HG02943 (cell line): ENCODE data around the gene HIP1R.
"Not testable (repeated sequence)": the region's sequence is repeated elsewhere in the genome, so short reads cannot be mapped to it uniquely, and the experiment has no call there.

Experiments used
- ATAC-seq: cut with Tn5 transposase; IDR thresholded peaks from one replicate; pipeline ENCODE4 v1.9.1; 2021; ENCODE audit warnings: mild to moderate bottlenecking, low read depth, moderate library complexity; ENCODE audit not compliant: unreplicated experiment

HIP1R gene

DNA sequence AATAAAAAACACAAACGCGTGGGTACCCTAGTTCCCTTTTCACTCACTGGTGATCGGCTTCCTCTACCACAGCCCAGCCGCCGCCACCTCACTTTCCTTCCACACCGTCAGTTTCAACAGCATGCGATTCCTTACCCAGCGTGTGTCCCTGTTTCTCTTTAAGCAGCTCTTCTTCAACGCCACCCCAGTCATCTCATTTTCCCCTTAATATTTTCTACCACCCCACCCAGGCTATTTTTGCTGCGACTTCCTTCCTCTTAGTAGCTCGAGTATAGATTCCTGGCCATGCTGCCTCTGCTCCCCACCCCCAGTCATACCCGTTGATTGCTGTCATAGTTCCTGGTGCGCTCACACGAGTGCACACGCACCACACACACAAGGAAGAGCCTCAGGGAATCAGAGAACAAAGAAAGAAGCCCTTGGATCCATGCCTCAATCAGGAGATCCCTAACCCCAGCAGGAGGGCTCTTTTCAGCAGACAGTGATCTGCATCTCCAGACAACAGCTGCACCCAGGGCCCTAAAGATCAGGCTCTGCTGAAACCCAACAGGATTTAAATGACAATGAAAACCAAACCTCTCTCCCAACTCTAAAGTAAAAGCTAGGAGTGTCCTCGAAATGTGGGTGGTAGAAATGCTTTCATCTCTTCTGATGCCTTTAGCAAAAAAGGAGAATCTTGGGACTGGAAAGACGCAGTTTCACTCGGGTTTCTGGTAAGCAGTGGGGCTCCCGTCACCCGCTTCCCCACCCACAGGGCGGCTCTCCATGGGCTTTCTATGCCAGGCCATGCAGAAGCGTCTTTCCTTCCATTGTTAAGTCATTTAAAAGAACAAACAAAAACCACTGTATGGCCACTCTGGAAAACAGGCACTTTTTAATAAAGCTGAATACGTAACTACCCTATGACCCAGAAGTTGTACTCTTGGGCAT is 36.9 kb downstream of the HIP1R start:
- ATAC-seq = no peak

DNA sequence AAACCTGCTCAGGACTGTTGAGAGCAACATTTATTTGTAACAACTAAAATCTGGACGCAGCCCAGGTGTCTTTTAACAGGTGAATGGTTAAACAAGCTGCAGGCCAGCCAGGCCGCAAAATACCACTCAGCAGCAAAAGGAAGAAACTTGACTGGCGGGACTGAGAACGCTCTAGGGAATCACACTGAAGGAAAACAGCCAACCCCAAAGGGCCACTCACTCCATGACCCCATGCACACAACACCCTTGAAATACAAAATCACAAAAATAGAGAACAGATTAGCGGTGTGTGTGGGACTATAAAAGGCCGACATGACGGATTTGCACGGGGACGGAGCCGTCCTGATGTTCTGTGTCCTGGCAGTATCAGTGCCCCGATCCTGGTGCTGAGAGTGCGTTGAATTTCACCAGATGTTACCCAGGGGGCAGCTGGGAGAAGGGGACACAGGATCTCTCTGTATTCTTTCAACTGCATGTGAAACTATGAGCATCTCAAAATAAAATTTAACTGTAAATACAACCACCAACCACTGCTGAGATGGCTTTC is 37.6 kb downstream of the HIP1R start:
- no peak for ATAC-seq

DNA sequence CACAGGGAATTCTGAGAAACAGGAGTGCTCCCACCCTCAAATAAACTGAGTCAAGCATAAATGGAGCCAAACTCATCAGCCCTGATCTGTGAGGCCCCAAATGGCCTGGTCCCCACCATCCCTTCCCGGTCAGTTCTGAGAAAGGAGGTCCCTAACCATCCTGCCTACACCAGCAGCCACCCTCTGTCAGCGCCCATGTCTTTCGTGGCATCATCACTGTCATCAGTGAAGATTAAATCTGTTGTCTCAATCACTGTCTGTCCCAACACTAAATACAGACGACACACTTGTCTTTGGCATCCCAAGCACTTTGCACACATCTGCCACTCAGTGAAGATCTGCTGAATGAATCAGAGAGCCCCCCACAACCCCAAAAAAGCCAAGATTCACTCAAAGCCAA is 38.3 kb downstream of the HIP1R start:
- no peak for ATAC-seq

DNA sequence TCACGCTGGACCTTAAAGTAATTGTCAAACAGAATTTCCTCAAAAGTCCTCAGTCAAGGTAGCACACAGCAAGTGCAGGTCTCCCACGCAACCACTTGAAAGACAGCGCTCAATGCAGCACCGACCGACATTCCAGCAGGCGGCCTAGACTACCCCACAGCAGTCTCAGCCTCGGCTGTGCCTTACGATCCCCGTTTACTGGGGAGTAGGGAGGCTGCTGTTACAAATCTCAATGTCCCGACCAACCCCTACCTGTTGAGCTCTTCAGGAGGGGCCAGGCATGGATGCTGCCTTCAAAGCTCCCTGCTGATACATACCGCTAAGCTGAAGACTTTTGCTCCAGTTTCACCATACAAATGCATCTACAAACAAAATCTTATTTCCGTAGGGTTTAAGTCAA is 38.8 kb downstream of the HIP1R start:
- ATAC-seq = no peak

DNA sequence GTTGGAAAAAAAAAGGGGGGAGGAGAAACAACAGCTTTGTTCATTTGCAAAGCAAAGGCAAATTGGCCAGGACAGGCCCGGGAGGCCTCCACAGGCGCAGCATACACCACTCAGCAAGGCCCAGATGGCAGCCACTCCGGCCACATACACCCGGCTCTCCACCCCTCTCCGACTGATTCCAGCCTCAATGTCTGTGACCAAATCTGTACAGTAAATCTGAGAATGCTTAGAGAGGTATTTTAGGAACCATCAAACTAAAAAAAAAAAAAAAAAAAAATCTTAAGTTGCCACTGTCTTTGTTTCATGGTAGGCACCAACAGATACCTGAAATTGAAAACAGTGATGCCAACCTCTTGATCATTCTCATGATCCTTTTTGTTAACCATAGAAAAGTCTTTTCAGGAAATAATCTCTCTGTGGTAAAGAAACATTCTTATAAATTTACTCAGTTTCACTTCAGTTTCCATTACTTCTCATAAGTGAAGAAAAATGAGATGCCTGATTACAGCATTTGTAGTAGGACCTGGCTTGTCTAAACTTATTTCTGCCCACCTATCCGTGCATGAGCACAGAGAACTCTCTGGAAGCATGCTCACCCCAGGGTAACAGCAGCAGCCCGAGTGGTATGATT is 40.4 kb downstream of the HIP1R start:
- peak; percentile 53 for ATAC-seq

DNA sequence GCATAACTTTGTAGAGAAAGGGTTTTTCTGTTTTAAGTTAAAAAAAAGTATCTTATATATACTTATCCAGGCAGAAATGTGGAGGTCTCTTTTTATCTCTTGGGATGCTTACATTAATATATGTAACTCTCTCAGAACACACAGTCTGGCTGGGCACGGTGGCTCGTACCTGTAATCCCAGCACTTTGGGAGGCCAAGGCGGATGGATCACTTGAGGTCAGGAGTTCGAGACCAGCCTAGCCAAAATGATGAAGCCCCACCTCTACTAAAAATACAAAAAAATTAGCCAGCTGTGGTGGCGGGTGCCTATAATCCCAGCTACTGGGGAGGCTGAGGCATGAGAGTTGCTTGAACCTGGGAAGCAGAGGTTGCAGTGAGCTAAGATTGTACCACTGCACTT is 41.0 kb downstream of the HIP1R start:
- ATAC-seq = not testable (repeated sequence)

DNA sequence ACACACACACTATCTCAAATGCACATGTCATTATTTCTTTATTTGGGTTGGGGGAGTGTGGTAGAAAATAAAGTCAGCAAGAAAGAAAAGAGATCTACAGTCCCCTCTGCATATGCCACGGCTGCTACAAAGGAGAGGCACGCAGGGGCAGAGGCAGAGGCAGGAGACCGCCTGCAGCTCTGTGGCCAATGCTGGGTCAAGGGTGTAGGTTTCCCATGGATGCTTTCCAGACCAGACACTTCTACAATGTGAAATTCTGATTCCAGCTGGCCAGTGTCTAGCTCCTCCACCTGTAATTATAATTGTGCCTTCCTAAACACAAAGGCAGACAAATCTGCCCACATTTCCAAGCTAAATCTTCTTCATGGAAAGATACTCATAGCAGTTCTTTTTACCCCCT is 41.5 kb downstream of the HIP1R start:
- ATAC-seq = no peak

DNA sequence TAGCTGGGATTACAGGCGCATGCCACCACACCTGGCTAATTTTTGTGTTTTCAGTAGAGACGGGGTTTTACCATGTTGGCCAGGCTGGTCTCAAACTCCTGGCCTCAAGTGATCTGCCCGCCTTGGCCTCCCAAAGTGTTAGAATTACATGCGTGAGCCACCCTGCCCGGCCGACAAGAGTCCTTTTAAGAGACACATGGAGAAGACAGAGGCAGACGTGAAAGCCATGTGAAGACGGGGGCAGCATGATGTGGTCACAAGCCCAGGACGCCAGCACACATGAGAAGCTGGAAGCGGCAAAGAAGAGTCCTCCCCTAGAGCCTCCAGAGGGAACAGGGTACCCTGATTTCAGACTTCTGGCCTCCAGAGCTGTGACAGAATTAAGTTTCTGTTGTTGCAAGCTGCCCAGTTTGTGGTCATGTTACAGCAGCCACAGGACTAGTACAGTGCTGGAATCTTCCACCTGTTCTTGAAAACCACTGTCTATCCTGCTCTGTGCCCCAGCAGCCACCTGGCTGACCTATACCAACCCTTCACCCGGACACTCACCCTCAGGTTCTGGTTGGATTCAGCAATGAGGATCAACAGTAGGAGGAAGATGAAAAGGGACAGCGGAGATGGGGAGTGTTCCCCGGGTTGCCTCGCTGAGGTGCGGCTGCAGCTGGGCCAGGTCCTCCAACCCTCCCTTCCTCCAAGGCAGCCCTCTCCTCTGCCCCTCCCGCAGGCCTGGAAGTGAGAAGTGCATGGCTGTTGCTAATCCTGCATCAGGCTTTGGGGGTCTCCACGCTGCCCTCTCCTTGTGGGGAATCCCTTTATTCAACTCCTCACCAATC is 43.7 kb downstream of the HIP1R start:
- no peak for ATAC-seq

DNA sequence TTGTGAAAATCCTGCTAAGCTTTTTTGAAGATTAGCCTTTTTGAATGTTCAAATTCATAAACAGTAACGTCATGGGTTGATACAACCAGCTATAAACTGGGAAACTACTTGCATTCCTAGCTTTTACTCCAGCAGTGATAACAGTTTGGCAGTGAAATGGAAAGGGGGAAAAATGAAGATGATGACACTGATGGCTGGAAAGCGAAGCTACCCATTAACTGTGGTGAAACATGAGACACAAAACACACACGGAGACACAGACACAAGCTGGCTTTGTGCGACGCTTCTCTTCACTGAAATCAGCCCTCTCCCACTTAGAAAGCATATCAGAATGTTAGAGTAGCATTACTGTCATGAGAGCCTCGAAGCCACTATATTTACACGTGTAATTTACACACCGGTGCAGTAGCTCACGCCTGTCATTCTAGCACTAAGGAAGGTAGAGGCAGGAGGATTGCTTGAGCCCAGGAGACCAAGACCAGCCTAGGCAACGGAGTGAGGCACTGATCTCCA is 45.0 kb downstream of the HIP1R start:
- ATAC-seq = no peak

DNA sequence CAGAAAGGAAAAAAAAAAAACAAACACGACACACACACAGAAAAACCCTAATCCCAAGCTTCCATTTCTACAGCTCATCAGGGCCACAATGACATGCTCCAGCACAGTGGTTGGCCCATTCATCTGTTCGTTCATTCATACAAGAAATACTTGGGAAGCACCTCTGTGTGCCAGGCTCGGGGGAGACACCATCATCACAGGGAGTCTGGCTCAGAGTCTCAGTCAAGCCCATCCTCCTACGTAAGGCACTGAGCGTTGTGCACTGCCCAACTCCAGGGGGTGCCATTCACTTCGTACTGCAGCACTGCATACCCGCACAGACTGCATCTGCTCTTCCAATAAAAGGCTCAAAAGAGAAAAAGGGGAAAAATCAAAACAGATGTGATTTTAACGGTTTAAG is 45.4 kb downstream of the HIP1R start:
- no peak for ATAC-seq

DNA sequence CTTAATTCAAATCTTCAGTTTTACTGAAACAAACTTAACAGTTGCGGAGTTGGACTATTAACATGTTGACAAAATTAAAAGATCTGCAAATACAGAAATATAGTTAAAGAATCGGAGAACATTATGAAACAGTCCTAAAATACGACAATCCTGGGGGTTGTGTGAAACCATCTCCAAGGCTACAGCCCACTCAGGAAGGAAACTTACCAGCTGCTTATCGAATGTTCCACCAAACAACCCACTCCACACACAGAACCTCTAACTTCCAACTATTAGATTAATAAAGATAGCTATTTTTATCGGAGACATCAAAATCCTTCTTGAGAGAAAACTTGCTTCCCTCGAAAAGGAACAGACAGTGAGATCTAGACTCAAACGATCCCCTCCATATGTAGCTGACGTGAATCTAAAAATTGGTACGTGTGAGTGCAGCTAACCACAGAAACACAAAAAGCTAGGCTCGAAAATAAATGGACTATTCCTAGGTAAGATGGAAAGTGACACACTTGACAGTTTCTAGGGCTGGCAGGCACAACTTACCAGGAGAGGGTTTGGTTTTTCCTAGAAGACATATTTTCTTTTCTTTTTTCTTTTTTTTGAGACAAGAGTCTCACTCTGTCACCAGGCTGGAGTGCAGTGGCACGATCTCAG is 47.8 kb downstream of the HIP1R start:
- ATAC-seq = no peak

DNA sequence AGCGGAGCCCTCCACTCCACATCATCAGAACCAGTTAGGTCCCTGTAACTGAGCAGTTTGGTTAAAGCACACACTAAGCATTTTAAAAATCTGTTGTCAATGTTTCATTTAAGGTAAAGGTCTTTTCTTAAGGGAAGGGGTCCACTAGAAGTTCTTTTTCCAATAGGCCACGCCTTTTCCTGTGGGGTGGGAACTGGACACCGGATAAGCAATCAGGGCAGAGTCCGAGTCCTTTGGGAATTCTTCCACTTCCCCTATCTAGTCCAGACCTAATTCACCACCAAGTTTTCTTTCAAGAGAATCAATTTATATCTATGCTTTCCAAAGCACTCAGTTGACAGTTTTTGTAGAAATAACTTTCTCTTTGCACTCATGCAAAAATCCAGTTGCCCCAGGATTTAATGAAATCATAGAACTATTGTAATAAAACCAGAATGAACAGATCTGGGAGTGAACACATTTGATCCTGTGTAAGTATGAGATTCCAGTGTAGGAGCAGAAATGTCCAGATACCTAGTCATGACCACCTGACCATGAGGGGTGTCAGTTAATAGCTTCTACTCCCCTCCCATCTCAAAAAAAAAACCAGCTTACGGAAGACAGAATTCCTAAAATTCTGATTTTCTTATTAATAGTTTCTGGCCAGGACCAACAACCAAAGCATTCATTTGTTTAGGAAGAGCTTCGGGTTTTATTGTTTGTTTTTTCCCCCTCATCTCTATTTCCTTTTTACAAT is 49.0 kb downstream of the HIP1R start:
- ATAC-seq = no peak

DNA sequence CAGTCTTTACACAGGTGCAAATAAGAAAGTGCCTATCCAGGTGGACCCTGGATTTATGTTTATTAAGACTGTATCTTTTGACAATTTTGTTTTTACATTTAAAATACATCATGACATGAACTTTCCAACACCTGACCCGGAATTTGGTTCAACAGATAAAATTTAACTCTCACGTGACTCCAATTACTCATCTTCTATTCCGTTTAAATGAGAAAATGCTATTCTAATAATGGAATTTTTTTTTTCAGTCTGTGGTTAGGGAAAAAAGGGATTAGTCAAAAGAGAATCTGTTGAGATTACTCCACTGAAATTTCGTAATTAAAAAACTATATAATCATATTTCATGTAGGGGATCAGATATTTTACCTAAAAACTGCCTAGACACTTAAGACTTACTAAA is 49.6 kb downstream of the HIP1R start:
- ATAC-seq = no peak

DNA sequence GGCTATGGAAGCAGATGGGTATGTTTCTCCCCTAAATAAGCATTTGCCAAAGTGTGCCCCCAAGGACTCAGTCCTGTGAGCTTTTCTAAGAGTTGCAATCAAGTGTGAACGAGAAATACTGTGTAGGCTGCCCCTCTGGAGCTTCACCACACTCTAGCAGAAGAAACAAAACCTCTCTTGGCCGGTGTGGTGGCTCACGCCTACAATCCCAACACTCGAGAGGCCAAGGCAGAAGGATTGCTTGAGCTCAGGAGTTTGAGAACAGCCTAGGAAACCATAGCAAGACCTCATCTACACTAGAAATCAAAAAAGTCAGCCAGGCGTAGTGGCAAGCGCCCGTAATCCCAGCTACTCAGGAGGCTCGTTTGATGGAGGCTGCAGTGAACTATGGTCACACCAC is 50.9 kb downstream of the HIP1R start:
- no peak for ATAC-seq

DNA sequence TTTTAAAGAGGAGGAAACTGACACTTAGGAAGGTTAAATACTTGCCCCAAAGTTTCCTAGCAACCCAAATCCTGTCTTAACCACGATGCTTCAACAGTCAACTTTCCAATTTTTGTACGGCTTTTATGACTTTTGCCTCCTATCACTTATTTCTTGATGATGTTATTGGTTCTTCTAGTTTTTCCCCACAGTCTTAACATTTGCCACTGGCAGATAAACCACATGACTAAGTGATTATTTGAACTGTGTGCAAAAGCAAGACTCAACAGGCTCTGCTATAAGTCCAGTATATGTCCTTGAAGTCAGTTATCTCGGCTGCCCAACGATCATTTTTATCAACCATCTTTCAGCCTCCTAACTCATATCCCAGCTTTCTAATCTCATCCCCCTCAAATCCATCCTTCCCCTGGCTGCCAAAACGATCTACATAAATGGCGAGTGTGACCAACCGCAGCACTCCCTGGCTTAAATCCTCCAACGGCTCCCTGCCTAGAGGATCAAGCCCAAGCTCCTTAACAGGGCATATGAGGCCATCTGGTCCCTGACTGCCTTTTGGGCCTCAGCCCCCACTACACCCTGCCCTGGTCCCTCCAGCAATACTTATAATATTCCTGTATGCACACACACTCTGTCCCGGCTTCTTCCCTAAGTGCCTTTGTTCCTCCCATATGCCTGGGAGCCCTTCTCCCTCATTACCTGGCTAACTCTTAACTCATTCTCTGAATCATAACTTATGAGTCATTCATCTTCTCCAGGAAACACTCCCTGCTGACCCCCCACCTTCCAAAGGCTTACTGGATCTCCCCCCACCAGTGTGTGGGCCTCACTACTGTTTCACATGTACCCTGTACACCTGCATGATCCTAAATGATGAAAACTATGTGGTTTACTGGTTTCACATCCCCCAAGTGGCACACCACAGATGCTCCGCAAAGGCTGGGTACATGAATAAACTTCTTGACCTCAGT is 51.9 kb downstream of the HIP1R start:
- peak; percentile 83 for ATAC-seq

DNA sequence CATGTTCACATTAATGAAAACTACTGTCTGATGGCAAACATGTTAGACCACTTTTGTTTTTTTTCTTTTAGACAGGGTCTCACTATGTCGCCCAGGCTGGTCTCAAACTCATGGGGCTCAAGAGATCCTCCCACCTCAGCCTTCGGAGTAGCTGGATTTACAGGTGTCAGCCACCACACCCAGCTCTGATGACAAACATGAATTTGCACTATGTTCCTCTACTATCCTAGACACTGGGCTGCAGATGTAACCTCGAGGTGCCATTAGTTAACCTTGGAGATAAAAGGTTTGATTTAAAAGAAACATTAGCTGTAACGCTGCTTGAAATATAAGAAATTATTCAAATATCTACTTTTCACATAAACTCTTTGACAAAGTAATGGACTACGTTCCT is 52.6 kb downstream of the HIP1R start:
- no peak for ATAC-seq

DNA sequence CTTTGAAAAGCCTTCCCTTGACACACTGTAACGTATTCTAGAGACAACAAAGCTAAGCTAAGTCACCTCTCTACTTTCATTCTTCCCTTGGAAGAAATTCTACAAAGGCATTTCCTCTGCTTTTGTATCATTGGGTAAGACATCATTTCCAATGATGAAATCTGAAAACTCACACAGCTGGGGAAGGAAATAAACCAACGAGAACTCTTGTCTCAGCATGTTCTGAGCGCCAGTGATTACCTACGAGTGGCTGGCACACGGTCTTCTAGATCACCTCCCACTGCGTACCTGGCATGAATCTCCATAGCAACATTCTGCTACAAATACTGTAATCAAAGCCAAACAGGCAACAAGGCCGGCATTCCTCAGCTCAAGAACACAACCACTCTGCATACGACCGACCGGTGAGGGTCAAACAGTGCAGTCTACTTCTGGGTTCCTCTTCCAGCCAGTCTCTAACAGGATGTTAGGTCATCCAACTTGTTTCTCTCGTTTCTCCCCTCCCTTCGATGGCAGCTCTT is 53.0 kb downstream of the HIP1R start:
- ATAC-seq = no peak
